Kidney tubule cell (primary cell): ENCODE measurements around the gene SCN1B.

Experiments
- DNase-seq: peaks from one replicate; pipeline ENCODE4 v3.0.0-alpha.2; 2018; ENCODE audit warnings: low spot score

SCN1B gene

GRCh38 chr19:35074426-35075201, 44.3 kb downstream of the SCN1B start:
- DNase-seq, result no peak

GRCh38 chr19:35075202-35076025, 45.1 kb downstream of the SCN1B start:
- DNase-seq, result no peak

- DNase-seq, result no peak
Measured at GRCh38 chr19:35076026-35076370, 45.7 kb downstream of the SCN1B start.

- DNase-seq, result no peak
Measured at GRCh38 chr19:35076657-35077056, 46.4 kb downstream of the SCN1B start.

GRCh38 chr19:35077411-35078223, 47.3 kb downstream of the SCN1B start:
- no peak for DNase-seq

- DNase-seq, result no peak
Measured at GRCh38 chr19:35079826-35080225, 49.6 kb downstream of the SCN1B start.

- no peak for DNase-seq
Measured at GRCh38 chr19:35080613-35081170, 50.4 kb downstream of the SCN1B start.

GRCh38 chr19:35081201-35081600, 50.9 kb downstream of the SCN1B start:
- no peak for DNase-seq

GRCh38 chr19:35083691-35084508, 53.6 kb downstream of the SCN1B start:
- no peak for DNase-seq

GRCh38 chr19:35084509-35084762, 54.2 kb downstream of the SCN1B start:
- no peak for DNase-seq

- no peak for DNase-seq
Measured at GRCh38 chr19:35085947-35086346, 55.7 kb downstream of the SCN1B start.

GRCh38 chr19:35086455-35086854, 56.2 kb downstream of the SCN1B start:
- DNase-seq, result no peak

- DNase-seq, result no peak
Measured at GRCh38 chr19:35087393-35087792, 57.1 kb downstream of the SCN1B start.

- peak; percentile 88 for DNase-seq
Measured at GRCh38 chr19:35088131-35088913, 58.1 kb downstream of the SCN1B start.

GRCh38 chr19:35089554-35089953, 59.3 kb downstream of the SCN1B start:
- DNase-seq, result no peak
